Activated CD4-positive, alpha-beta T cell treated with anti-CD3 and anti-CD28 coated beads for 24 hours (primary cell): ENCODE data around the gene RALGPS2.
"Not testable (repeated sequence)": the region's sequence is repeated elsewhere in the genome, so short reads cannot be mapped to it uniquely, and the experiment has no call there.

Source experiments
- DNase-seq, 2 donors: peaks; one replicate each; pipeline ENCODE4 v3.0.0-alpha.2; 2020; ENCODE audit warnings: low read depth in 2 of 2

Gene RALGPS2

DNA sequence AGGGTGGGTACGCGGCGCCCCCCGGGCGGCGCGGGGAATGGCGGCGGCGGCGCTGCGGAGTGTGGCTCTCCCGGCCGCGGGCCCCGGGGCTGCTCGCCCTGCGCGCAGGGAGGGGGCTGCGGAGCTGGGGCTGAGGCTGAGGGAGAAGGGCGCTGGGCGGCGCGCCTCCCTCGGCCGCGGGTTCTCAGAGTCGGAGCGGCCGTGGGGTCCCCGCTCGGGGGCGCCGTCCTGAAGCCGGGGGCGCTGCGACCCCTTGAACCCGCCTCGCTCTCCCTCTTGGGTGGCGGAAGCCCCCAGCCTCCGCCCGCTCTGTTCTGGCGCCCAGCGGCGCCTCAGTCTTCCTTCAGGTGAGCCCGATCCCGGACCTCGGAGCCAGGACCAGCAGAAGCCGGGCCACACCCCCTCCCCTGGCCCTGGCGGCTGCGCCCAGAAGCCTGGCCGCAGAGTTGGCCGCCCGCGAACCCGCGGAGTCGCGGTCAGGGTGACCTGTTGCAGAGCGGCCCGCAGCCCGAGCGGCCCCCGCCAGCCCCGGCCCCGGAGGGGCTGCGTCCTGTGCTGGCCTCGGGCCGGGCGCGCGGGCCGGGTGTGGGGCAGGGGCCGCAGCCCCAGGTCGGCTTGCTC lies 532 bp downstream of the RALGPS2 start:
- no peak for DNase-seq

DNA sequence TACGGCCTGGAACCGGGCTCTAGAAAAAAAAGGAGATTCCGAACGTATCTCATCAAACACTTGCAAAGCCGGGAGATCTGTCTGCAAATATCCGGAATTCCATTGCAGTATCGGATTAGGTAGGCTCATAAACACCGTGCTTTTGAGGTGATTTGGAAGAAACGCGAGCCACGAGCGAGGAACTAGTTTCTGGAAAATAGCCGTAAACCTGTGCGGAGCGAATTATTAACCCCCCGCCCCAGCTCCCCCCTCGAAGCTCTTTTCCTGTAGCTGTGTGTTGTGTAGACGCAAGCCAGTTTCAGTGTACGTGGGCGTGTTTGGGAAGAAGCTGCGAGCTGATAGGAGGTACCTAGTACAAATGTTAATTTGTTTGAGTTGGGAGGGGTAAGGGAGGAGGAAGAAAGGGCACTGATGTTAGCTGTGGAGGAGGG lies 1.1 kb downstream of the RALGPS2 start:
- DNase-seq: peak; percentile 25

DNA sequence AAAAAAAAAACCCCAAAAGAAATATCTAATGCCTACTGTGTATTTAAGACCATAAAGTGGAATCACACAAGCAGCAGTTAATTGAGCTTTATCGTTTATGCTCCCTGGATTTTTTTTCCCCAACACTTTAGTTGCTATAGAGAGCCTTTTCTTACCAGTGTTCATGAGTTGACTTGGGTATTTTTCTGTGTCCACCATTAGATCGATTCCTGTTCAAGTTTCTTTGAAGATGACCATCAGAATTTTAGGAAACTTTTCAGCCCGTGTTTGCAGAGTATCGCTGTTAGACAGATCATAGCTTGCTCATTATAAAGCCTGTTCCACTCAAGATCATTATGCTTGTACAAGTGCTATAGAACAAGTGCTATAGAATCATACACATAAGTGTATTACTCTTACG lies 1.5 kb downstream of the RALGPS2 start:
- no peak for DNase-seq

DNA sequence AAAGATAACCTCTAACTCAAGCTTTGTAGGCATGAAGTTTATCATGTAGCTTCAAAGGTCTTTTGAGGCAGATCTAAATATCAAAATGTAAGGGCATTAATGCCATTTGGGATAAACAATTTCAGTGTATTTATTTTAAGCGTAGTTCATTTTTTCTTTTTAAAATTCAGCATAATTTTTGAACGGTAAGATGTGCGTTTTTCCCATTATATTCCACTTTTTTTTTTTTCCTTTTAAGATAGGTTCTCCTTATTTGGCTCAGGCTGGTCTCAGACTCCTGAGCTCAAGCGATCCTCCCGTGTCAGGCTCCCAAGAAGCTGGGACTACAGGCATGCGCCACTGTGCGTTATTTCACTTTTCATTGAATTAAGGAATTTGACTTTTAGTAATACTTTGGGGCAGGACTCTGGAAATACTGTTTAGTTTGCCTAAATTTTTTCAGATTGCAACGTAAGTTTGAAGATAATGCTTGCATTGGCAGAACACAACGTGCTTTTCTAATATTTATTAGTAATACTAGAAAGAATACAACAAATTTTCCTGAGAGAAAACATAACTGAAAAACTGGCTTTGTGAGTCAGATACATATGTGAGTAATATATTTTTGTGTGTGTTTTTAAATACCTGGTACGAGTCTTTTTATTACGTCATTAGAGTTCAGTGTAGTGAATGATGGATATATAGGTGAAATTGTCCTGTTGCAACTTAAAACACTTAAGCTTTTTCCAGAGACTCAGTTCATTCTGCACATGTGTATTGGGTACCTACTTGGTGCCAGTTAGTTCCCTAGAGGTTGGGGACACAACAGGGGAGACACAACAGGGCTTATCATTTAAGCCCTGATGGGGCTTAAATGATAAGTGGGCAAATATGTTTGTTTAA lies 2.2 kb downstream of the RALGPS2 start:
- DNase-seq: no peak

DNA sequence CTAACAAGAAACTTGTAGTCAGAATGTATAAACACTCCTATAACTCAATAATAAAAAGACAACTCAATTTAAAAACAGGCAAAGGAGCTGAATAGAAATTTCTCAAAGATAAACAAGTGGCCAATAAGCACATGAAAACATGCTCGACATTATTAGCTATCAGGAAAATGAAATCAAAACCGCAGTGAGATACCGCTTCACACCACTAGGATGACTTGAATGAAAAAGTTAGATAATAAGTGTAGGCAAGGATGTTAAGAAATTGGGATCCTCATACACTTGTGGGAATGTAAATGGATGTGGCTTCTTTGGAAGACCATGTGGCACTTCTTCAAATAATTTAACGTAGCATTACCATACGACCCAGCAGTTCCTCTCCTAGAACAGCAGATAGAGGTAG lies 8.9 kb downstream of the RALGPS2 start:
- DNase-seq: no peak

DNA sequence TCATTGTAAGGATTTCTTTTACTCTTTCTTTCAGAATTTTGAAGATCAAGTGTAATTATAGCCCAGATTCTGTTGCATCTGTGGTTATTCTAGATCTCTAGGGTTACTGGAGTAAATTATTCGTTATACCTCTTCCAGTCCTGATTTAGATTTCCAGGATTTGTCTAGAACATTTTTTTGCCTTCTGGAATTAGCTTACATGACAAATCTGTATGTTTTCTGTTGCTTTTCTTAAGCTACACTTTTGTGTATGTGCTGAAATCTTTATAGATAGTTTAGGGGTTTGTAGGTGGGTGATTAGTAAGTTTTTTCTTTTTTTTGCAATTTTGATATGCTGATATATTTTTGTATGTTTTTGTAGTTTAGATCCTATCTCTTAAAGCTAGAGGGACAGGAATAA lies 13.7 kb downstream of the RALGPS2 start:
- no peak for DNase-seq

DNA sequence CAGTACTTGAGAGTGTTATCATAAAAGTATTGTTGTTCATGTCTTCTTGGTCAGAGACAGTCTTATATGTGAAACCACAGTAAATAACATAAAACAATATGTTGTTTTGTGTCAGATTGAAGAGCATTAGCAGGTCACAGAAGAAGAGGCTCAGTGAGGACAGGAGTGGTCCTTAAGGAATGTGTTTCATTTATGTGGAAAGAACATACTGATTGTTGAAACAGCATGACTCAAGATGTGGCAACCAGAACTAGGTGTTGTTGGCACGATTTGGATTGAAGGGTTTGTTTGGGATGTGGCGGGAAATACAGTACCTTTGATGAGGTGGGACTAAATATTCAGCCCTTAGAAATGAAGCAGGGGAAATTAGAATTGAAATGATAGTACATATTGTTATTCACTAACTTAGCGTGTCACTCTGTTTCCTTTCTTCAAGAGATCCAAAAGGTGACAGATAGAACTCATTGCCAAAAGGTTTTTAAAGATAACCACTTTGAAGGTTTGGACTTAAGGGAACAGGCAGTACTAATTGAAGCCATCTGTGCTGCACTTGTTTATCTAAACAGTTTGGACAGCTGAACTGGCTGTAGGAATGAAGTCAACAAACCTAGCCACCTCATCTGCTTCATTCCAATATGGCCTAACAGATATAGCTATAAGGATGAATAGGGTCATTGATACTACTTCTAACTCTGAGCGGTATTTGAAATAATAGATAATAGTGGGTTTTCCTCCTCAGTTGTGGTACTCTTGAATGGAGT lies 14.4 kb downstream of the RALGPS2 start:
- no peak for DNase-seq

DNA sequence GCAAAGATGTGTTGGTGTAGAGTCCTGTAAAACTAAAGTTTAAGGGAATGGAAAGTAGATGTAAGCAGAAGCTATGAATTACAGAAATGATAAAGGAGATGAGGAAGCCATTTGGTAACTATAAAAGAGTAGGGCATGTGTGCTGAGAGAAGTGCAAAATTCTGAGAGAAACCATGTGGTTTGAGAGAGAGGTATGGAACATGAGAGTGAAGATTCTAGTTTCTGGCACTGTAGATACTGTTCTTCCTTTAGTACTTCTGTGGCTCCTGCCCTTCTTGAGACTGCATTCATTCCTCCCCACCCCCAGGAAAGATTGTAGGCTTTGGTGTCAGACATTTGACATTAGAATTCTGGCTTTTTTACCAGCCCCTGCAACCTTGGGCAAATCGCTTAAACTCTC lies 15.4 kb downstream of the RALGPS2 start:
- DNase-seq: no peak

DNA sequence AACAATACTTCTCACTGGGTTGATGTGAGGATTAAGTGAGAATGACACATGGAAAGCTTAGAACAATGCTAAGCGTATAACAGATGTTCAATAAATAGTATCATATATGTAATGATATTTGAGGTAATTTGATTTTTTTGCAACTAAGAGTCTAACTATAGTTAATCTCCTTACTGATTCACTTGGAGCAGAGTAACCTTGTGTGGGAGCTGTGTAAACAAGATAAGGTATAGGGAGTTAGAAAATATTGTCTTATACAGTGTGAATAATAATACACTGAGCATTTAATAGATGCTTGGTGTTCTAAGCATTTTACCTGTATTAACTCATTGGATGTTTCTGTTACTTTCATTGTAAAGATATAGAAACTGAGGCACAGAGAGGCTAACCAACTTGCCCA lies 15.9 kb downstream of the RALGPS2 start:
- no peak for DNase-seq

DNA sequence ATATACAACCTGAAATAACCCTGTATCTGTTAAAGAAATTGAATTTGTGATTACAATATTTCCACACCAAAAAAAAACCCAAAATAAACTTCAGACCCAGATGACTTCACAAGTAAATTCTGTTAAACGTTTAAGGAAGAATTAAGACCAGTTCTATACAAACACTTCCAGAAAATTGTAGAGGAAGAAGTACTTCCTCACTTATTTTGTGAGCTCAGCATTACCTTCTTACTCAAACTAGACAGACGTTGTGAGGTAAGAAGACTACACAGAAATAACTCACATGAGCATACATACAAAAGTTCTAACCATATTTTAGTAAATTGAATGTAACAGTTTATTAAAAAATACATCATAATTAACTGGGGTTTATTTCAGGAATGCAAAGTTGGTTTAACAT lies 18.8 kb downstream of the RALGPS2 start:
- no peak for DNase-seq

DNA sequence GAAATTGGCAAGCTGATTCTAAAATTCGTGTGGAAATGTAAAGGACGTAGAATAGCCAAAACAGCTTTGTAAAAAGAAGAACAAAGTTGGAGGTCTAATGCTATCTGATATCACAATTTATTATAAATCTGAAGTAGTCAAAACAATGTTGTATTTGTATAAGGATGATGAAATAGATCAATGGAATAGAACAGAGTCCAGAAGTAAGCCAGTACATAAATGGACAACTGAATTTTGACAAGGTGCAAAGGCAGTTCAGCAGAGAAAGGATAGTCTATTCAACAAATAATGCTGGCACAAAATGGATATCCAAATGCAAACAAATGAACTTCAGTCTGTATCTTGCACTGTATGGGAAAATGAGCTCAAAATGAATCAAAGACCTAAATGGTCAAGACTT lies 20.2 kb downstream of the RALGPS2 start:
- DNase-seq: no peak

DNA sequence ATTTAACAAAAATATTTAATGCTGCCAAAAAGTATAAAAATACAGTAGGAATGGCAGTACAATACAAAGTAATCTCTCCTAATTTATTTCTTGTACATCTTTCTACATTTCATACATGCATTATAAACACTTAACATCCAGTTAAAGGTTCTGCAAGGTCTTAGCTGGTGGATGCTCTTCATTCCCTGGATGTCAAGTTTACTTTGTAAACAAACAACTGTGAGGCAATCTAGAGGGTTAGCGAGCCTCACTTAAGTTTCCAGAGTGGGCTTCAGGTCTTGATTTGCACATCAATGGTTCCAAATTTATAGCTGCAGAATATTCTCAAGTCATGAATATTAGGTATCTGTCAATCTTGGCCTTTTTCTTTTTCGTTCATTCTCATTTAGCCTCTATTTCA lies 21.3 kb downstream of the RALGPS2 start:
- no peak for DNase-seq

DNA sequence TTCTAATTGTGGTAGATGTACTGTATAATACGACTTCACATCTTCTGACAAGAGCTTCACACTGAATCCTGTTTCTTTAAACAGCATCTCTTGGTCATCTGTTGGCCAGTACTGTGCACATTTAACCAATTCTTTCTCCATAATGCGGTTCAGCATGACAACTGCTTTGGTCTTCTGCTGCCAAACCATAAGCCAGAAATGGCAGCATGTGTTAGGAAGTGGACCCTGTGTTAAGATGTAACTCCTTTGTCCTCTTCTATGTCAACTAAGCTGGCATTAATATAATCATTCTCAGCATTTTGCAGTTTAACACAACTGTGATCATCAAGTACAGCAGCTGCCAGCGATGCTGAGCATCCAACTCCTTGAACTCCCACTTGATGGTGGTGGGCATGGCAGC lies 22.3 kb downstream of the RALGPS2 start:
- DNase-seq: not testable (repeated sequence)

DNA sequence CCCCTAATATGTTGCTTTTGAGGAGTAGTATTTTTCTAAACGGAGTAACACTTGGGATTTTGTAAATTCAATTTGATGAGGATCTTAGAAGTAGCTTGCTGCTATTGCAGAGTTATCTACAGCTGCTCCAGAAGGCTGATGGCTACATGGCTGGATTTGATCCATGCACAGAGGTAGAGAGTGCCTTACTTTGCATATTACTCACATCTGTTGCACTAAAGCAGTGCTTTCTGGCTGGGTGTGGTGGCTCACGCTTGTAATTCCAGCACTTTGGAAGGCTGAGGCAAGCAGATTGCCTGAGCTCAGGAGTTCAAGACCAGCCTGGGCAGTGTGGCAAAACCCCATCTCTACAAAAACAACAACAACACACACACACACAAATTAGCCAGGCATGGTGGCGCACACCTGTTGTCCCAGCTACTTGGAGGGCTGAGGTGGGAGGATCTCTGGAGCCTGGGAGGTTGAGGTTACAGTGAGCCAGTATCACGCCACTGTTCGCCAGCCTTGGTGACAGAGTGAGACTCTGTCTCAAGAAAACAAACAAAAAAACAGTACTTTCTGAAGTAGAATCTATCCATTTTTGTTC lies 24.6 kb downstream of the RALGPS2 start:
- DNase-seq: no peak

DNA sequence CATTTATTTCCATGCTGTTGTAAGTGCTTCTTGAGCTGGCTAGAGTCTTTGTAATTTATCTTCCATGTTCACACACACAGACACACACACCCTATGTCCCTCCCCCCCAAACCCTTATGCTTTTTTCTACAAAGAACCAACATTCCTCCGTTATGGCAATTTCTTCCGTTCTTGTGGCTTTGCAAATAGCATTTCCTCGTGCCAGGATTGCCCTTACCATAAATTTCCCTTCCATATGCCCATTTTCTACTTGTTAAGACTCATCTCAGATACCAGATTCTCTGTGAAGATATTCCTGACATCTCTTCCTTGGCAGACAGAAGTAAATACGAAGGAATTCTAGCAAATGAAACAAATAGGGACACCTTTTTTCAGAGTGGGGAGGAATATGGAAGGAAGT lies 26.0 kb downstream of the RALGPS2 start:
- DNase-seq: no peak

DNA sequence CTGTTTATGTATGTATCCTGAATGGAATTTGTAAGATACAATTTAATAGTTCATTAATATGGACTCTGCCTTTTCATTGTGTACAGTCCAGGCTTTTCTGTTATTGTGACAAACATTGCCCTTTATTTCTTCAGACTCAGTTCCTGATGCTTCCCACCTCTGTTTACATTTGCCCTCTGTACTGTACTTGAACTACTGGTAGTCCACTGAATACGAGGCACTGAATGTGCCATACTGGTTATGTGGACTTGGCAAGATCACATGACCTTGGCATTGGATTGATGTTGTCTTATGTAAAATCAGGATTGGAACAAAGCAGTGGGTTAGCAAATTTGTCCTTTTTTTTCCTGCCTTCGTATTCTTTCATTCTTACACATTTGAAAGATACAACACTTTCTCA lies 27.8 kb downstream of the RALGPS2 start:
- DNase-seq: no peak

DNA sequence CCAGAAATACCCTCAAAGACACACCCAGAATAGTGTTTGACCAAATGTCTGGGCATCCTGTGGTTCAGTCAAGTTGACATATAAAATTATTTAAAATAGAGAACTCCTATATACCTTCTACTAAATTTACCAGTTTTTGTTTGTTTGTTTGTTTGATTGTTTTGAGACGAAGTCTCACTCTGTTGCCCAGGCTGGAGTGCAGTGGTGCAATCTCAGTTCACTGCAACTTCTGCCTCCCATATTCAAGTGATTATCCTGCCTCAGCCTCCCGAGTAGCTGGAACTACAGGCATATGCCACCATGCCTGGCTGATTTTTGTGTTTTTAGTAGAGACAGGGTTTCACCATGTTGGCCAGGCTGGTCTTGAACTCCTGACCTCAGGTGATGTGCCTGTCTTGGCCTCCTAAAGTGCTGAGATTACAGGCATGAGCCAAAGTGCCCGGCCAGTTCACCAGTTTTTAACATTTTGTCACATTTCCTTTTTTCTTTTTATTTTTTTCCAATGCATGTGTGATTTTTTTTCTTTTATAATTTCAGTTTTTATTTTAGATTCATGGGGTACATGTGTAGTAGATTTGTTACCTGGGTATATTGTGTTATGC lies 29.7 kb downstream of the RALGPS2 start:
- not testable (repeated sequence) for DNase-seq

DNA sequence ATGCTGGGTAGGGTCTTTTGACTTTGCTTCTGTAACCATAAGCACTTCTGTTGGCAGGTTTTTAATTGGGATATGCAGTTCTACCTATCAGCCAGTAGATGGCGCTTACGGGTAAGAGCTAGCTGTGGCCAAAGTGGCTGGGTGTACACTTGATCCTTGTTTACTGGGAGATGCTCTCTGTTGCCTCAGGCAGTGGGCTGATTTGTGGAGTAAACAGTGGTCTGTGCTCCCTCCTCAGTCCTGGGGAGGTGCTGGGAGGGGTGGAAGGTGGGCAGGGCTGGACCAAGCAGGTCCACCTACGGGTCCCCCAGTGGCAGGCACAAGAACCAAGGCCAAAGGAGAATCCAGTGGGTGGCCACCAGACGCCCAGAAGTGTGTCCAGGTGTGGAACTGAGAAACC lies 43.4 kb downstream of the RALGPS2 start:
- DNase-seq: no peak

DNA sequence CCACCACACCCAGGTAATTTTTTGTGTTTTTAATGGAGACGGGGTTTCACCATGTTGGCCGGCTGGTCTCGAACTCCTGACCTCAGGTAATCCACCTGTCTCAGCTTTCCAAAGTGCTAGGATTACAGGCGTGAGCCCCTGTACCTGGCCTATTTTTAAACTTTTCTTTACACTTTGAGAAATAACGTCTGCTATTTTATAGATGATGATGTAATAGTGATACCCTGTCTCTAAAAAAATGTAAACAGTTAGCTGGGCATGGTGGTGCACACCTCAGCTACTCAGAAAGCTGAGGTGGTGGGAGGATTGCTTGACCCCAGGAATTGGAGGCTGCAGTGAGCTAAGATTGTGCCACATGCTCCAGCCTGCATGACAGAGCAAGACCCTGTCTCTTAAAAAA lies 47.9 kb downstream of the RALGPS2 start:
- no peak for DNase-seq

DNA sequence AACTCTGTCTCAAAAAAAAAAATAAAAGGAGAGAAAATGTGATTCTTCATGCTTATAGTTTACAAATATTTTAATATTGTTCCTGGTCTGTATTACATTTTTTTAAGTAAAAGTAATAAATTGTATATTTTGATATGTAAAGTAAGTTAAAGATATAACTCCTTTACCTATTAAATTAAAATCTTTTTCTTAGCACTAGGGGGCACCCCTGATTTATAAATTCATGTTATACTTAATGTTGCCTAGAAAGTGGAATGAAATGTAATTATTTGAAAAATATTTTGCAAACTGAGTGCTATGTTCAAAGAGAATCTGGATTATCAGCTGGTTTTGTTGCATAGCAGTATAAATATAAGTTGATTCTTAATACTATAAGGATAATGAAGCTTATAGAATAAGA lies 49.2 kb downstream of the RALGPS2 start:
- no peak for DNase-seq

DNA sequence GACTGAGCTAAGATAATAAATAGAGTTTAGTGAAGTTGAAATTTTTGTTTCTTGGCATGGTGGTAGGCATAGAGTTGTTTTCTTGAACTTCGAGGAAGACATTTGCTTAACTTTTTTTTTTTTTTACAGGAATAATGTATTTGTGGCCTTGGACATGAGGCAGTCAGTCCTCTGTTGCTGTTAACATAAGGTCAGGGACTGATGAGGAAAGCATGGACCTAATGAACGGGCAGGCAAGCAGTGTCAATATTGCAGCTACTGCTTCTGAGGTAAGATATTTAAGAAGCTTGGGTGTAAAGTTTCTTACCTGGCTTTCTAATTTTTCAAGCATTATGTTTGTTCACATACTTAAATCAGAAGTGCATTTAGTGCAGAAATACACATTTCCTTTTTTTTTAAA lies 51.5 kb downstream of the RALGPS2 start:
- DNase-seq: no peak
